ENCODE measurements around the gene MUC4.

- TF ChIP-seq CTCF (IDR thresholded peaks at IDR 0.05) (no peak), EZH2phosphoT487 (IDR thresholded peaks at IDR 0.05) (no peak)
Measured at GRCh38 chr3:195757438-195757770, 54.3 kb downstream of the MUC4 start.

All from neural progenitor cell (in vitro differentiated cells).